GM19468 (cell line): ENCODE data around the gene EXD3.
"Not testable (repeated sequence)": the region's sequence is repeated elsewhere in the genome, so short reads cannot be mapped to it uniquely, and the experiment has no call there.

Experiments used
- ATAC-seq: cut with Tn5 transposase; IDR thresholded peaks from one replicate; pipeline ENCODE4 v1.9.1; 2021; ENCODE audit warnings: mild to moderate bottlenecking, moderate library complexity, moderate number of reproducible peaks; ENCODE audit not compliant: unreplicated experiment; ENCODE audit errors: extremely low read depth

EXD3 gene

GRCh38 chr9:137396227-137396626 is 26.7 kb downstream of the EXD3 start:
- ATAC-seq: no peak

- ATAC-seq: no peak
These were observed 27.3 kb downstream of the EXD3 start for GRCh38 chr9:137395666-137396010.

GRCh38 chr9:137394866-137395665 is 27.9 kb downstream of the EXD3 start:
- no peak for ATAC-seq

GRCh38 chr9:137393176-137394150 is 29.5 kb downstream of the EXD3 start:
- ATAC-seq: no peak

- no peak for ATAC-seq
These were observed 30.5 kb downstream of the EXD3 start for GRCh38 chr9:137392232-137393007.

- no peak for ATAC-seq
These were observed 31.6 kb downstream of the EXD3 start for GRCh38 chr9:137391411-137391754.

GRCh38 chr9:137390553-137391410 is 32.2 kb downstream of the EXD3 start:
- no peak for ATAC-seq

- ATAC-seq: no peak
These were observed 33.6 kb downstream of the EXD3 start for GRCh38 chr9:137389428-137389746.

- ATAC-seq: no peak
These were observed 34.2 kb downstream of the EXD3 start for GRCh38 chr9:137388589-137389427.

- ATAC-seq: no peak
These were observed 34.9 kb downstream of the EXD3 start for GRCh38 chr9:137387891-137388560.

- ATAC-seq: no peak
These were observed 35.7 kb downstream of the EXD3 start for GRCh38 chr9:137387114-137387890.

GRCh38 chr9:137386507-137387113 is 36.4 kb downstream of the EXD3 start:
- ATAC-seq: not testable (repeated sequence)

GRCh38 chr9:137385061-137385655 is 37.8 kb downstream of the EXD3 start:
- no peak for ATAC-seq

- ATAC-seq: no peak
These were observed 38.9 kb downstream of the EXD3 start for GRCh38 chr9:137383784-137384756.

GRCh38 chr9:137383081-137383783 is 39.7 kb downstream of the EXD3 start:
- ATAC-seq: no peak
